Neural progenitor cell (in vitro differentiated cells): ENCODE measurements around the gene C11orf86. TPM values are rescaled to one million over a fixed set of nuclear protein-coding genes. Genes with fewer than 3 reads are reported as not detected.
A peak's percentile ranks its signal among the peaks of the same experiment; 100 is the strongest.

Source experiments
- DNase-seq: peaks from one replicate; pipeline ENCODE4 v3.0.0-alpha.2; 2016; ENCODE audit warnings: low spot score
- H2AFZ ChIP-seq: fragments of 200-600 bp; sonication (generic); replicated peaks from 2 replicates; pipeline ENCODE4 v1.6.1; 2016; ENCODE audit warnings: antibody characterized with exemption
- H3F3A ChIP-seq: fragments of 200-600 bp; sonication (generic); 2 replicates; pipeline ENCODE4 v1.6.1; 2016; ENCODE audit warnings: antibody characterized with exemption, low read depth
- H3K27ac ChIP-seq: fragments of 200-600 bp; sonication (generic); 2 replicates; pipeline ENCODE4 v1.5.1; 2016; ENCODE audit warnings: mild to moderate bottlenecking
- H3K27me3 ChIP-seq: fragments of 200-600 bp; sonication (generic); 2 replicates; pipeline ENCODE4 v1.6.1; 2016; ENCODE audit warnings: mild to moderate bottlenecking, moderate library complexity
- H3K36me3 ChIP-seq: fragments of 200-600 bp; sonication (generic); 2 replicates; pipeline ENCODE4 v1.5.1; 2016
- H3K4me1 ChIP-seq: fragments of 200-600 bp; sonication (generic); 2 replicates; pipeline ENCODE4 v1.6.1; 2016; ENCODE audit warnings: mixed run types
- H3K4me2 ChIP-seq: fragments of 200-600 bp; sonication (generic); 2 replicates; pipeline ENCODE4 v1.6.1; 2016
- H3K4me3 ChIP-seq: fragments of 200-600 bp; sonication (generic); 2 replicates; pipeline ENCODE4 v1.5.1; 2016
- H3K79me2 ChIP-seq: fragments of 200-600 bp; sonication (generic); 2 replicates; pipeline ENCODE4 v1.6.1; 2016; ENCODE audit warnings: low read depth
- H3K9ac ChIP-seq: fragments of 200-600 bp; sonication (generic); 2 replicates; pipeline ENCODE4 v1.6.1; 2016
- H3K9me3 ChIP-seq: fragments of 200-600 bp; sonication (generic); 2 replicates; pipeline ENCODE4 v1.5.1; 2016; ENCODE audit warnings: low read depth
- H4K20me1 ChIP-seq: fragments of 200-600 bp; sonication (generic); 2 replicates; pipeline ENCODE4 v1.6.1; 2016; ENCODE audit warnings: low read depth
- H3K27ac Mint-ChIP-seq: 3 replicates; pipeline ENCODE4 v1.8.0; 2021; ENCODE audit warnings: mixed read lengths
- H3K27me3 Mint-ChIP-seq: 2 replicates; pipeline ENCODE4 v1.8.0; 2022; ENCODE audit warnings: low read depth, mild to moderate bottlenecking, inconsistent platforms, moderate library complexity, mixed read lengths; ENCODE audit not compliant: insufficient read depth
- H3K36me3 Mint-ChIP-seq: 3 replicates; pipeline ENCODE4 v1.8.0; 2021; ENCODE audit warnings: mixed read lengths
- H3K4me1 Mint-ChIP-seq: 3 replicates; pipeline ENCODE4 v1.8.0; 2021; ENCODE audit warnings: mixed read lengths
- H3K4me3 Mint-ChIP-seq: 3 replicates; pipeline ENCODE4 v1.8.0; 2021; ENCODE audit warnings: mild to moderate bottlenecking, moderate library complexity, mixed read lengths
- H3K9me3 Mint-ChIP-seq: 3 replicates; pipeline ENCODE4 v1.8.0; 2020; ENCODE audit warnings: mixed read lengths
- CTCF ChIP-seq: fragments of 200-600 bp; sonication (generic); IDR thresholded peaks from 2 replicates; pipeline ENCODE4 v1.5.1; 2017; ENCODE audit warnings: antibody characterized with exemption, mild to moderate bottlenecking
- EZH2 ChIP-seq: fragments of 200-600 bp; sonication (generic); IDR thresholded peaks from 2 replicates; pipeline ENCODE4 v1.6.1; 2017; ENCODE audit warnings: antibody characterized with exemption, mild to moderate bottlenecking, moderate library complexity
- EZH2phosphoT487 ChIP-seq: fragments of 200-600 bp; sonication (generic); IDR thresholded peaks from 2 replicates; pipeline ENCODE4 v1.6.1; 2017; ENCODE audit warnings: antibody characterized with exemption
- total RNA-seq: library from RNA; depleted of rRNA; stranded (reverse); fragments of >200 nt; gene quantifications from 2 replicates; pipeline ENCODE4 v1.2.3, GENCODE V29; 2015; ENCODE audit warnings: low replicate concordance

C11orf86 gene
- total RNA-seq, 1 donor from 2014 or later = not detected

GRCh38 chr11:67007126-67007525, 32.0 kb downstream of the C11orf86 start:
- Histone ChIP-seq H3K9me3 (no peaks in the 10 kb centered on the region), H3K4me3 (no peak overlapping the region), H3K27ac (no peak overlapping the region), H4K20me1 (no peaks in the 10 kb centered on the region), H3F3A (peaks cover 10% of the 10 kb centered on the region), H3K9ac (no peak overlapping the region), H3K4me2 (no peak overlapping the region), H3K79me2 (no peaks in the 10 kb centered on the region), H3K27me3 (peaks cover 7% of the 10 kb centered on the region), H3K4me1 (peaks cover 9% of the 10 kb centered on the region), H3K36me3 (no peaks in the 10 kb centered on the region), H2AFZ (peak overlapping the region; percentile 88)
- TF ChIP-seq EZH2phosphoT487 (no peak), CTCF (no peak), EZH2 (no peak)
- no peak overlapping the region for H3K4me3 Mint-ChIP-seq
- H3K9me3 Mint-ChIP-seq = no peaks in the 10 kb centered on the region
- DNase-seq = no peak
- H3K27me3 Mint-ChIP-seq = peaks cover 26% of the 10 kb centered on the region
- peaks cover 27% of the 10 kb centered on the region for H3K4me1 Mint-ChIP-seq
- H3K36me3 Mint-ChIP-seq = no peaks in the 10 kb centered on the region
- no peak overlapping the region for H3K27ac Mint-ChIP-seq

- no peaks in the 10 kb centered on the region for H3K79me2 ChIP-seq
- no peak overlapping the region for H3K4me3 Mint-ChIP-seq
- no peak for DNase-seq
- no peaks in the 10 kb centered on the region for H3K9me3 Mint-ChIP-seq
- H3K9ac ChIP-seq = no peak overlapping the region
- peaks cover 14% of the 10 kb centered on the region for H3K4me1 Mint-ChIP-seq
- H3K4me1 ChIP-seq = no peaks in the 10 kb centered on the region
- H3F3A ChIP-seq = no peaks in the 10 kb centered on the region
- H3K4me3 ChIP-seq = no peak overlapping the region
- H3K36me3 ChIP-seq = no peaks in the 10 kb centered on the region
- H3K9me3 ChIP-seq = no peaks in the 10 kb centered on the region
- peaks cover 11% of the 10 kb centered on the region for H3K27me3 Mint-ChIP-seq
- TF ChIP-seq EZH2phosphoT487 = no peak
- no peak for TF ChIP-seq EZH2
- TF ChIP-seq CTCF = no peak
- H3K27ac ChIP-seq = no peak overlapping the region
- H3K4me2 ChIP-seq = no peak overlapping the region
- no peak overlapping the region for H2AFZ ChIP-seq
- H3K27me3 ChIP-seq = no peaks in the 10 kb centered on the region
- no peaks in the 10 kb centered on the region for H4K20me1 ChIP-seq
- H3K36me3 Mint-ChIP-seq = no peaks in the 10 kb centered on the region
- no peak overlapping the region for H3K27ac Mint-ChIP-seq
These were observed 35.3 kb downstream of the C11orf86 start for GRCh38 chr11:67010296-67010905.

GRCh38 chr11:67013511-67014045, 38.5 kb downstream of the C11orf86 start:
- no peak overlapping the region for H3K4me3 Mint-ChIP-seq
- Histone ChIP-seq H3K9me3 (no peaks in the 10 kb centered on the region), H3K4me2 (no peak overlapping the region), H3K27ac (no peak overlapping the region), H3K79me2 (no peaks in the 10 kb centered on the region), H3F3A (no peaks in the 10 kb centered on the region), H3K9ac (no peak overlapping the region), H3K27me3 (no peaks in the 10 kb centered on the region), H4K20me1 (no peaks in the 10 kb centered on the region), H3K4me3 (no peak overlapping the region), H3K4me1 (no peaks in the 10 kb centered on the region), H3K36me3 (no peaks in the 10 kb centered on the region), H2AFZ (no peak overlapping the region)
- no peaks in the 10 kb centered on the region for H3K9me3 Mint-ChIP-seq
- H3K27me3 Mint-ChIP-seq = peaks cover 9% of the 10 kb centered on the region
- no peak for DNase-seq
- peak overlapping the region; percentile 69 for H3K27ac Mint-ChIP-seq
- H3K4me1 Mint-ChIP-seq = peaks cover 11% of the 10 kb centered on the region
- no peak for TF ChIP-seq CTCF
- no peak for TF ChIP-seq EZH2
- no peak for TF ChIP-seq EZH2phosphoT487
- H3K36me3 Mint-ChIP-seq = no peaks in the 10 kb centered on the region
